A549 (cell line): ENCODE results near the gene RADIL.

Experiments
- BHLHE40 ChIP-seq: IDR thresholded peaks from 2 replicates; pipeline ENCODE4 v1.6.1; 2012; ENCODE audit warnings: low read depth, low read length, inconsistent platforms
- CTCF ChIP-seq: fragments of >200 bp; sonication (Bioruptor Twin); formaldehyde crosslinking; IDR thresholded peaks from 3 replicates; pipeline ENCODE4 v1.5.1; 2016
- KDM5A ChIP-seq: fragments of 200-600 bp; sonication (generic); IDR thresholded peaks from 2 replicates; pipeline ENCODE4 v1.6.1; 2016; ENCODE audit warnings: antibody characterized with exemption, mild to moderate bottlenecking
- MAX ChIP-seq: IDR thresholded peaks from 2 replicates; pipeline ENCODE4 v1.6.1; 2012
- POLR2A ChIP-seq: IDR thresholded peaks from 2 replicates; pipeline ENCODE4 v1.6.1; 2012; ENCODE audit warnings: mild to moderate bottlenecking, low read length
- RAD21 ChIP-seq, 2 experiments: fragments of >200 bp in 1 of 2; sonication (Bioruptor Twin) in 1 of 2; formaldehyde crosslinking in 1 of 2; IDR thresholded peaks in 1 of 2; conservative IDR thresholded peaks in 1 of 2; 2 replicates in 1 of 2; 3 replicates in 1 of 2; pipeline ENCODE4 v1.6.1; 2012 to 2018; ENCODE audit warnings: inconsistent platforms in 1 of 2
- RCOR1 ChIP-seq: fragments of 150-350 bp; IDR thresholded peaks from 2 replicates; pipeline ENCODE4 v1.6.1; 2014; ENCODE audit warnings: antibody characterized with exemption, low read length, low read depth
- RFX5 ChIP-seq: fragments of 450-650 bp; IDR thresholded peaks from 2 replicates; pipeline ENCODE4 v1.7.1; 2014; ENCODE audit warnings: antibody characterized with exemption, mild to moderate bottlenecking, moderate library complexity
- SMC3 ChIP-seq: fragments of >200 bp; sonication (Bioruptor Twin); formaldehyde crosslinking; IDR thresholded peaks from 3 replicates; pipeline ENCODE4 v1.6.1; 2018; ENCODE audit warnings: inconsistent platforms
- TF ChIP-seq, protein P1 (sequence below): IDR thresholded peaks from 2 replicates; pipeline ENCODE4 v1.6.1; 2012; ENCODE audit warnings: low read depth, borderline replicate concordance
- TF ChIP-seq, protein P2 (sequence below): fragments of 250-450 bp; sonication (Bioruptor Pico); IDR thresholded peaks from 2 replicates; pipeline ENCODE4 v1.5.0; 2020; ENCODE audit warnings: low read depth, mild to moderate bottlenecking, moderate library complexity

DNA sequence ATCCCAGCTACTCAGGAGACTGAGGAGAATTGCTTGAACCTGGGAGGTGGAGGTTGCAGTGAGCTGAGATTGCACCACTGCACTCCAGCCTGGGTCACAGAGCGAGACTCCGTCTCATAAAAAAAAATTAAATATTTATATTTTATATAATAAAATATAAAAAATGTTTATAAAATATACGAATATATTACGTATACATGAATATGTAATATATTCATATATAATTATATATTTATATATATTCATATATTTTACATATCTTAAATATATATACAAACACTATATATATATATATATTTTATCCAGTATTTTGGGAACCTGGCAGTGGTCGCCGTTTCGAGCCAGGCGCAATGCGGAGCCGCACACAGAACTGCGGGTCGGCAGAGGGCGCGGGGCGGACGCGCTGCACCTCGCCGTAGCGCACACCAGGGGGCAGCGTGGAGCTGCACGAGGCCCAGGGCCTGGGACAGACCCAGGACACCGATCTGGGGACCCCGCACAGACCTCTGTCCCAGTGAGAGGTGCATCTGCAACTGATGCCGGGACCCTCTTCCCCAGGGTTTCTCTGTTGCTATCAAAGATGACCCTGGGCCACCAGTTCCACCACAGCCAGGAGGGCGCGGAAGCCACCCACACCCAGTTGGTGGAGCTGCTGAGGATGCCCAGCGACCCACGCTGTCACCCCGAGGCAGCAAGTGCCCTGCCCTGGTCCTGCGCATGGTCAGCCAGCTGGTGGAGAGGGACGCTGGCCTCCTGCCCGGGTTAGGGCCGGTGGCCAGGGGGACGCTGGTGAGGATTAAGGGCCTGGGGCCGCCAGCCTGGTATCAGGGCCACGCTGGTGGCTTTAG, 85.4 kb downstream of the RADIL start:
- TF ChIP-seq CTCF (peak; percentile 96), RFX5 (no peak), MAX (peak; percentile 75), RCOR1 (no peak), BHLHE40 (no peak), POLR2A (no peak), SMC3 (peak; percentile 85), RAD21 (conservative IDR thresholded peaks at IDR 0.05 in 1 of 2, IDR thresholded peaks at IDR 0.05 in 1 of 2) (peak; percentile 75 to 83), KDM5A (no peak)
- TF ChIP-seq, protein P1, sequence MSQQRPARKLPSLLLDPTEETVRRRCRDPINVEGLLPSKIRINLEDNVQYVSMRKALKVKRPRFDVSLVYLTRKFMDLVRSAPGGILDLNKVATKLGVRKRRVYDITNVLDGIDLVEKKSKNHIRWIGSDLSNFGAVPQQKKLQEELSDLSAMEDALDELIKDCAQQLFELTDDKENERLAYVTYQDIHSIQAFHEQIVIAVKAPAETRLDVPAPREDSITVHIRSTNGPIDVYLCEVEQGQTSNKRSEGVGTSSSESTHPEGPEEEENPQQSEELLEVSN = no peak
- TF ChIP-seq, protein P2, sequence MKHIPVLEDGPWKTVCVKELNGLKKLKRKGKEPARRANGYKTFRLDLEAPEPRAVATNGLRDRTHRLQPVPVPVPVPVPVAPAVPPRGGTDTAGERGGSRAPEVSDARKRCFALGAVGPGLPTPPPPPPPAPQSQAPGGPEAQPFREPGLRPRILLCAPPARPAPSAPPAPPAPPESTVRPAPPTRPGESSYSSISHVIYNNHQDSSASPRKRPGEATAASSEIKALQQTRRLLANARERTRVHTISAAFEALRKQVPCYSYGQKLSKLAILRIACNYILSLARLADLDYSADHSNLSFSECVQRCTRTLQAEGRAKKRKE (CRISPR knock-in tag) = no peak
